Anterior cingulate cortex (tissue), 58 donors: ENCODE results near the gene ZNF598.
"Not testable (repeated sequence)": the region's sequence is repeated elsewhere in the genome, so short reads cannot be mapped to it uniquely, and the experiment has no call there.

Source experiments
- DNase-seq, 58 donors: peaks; one replicate each; lab custom pipeline; 2025; lab: John Stamatoyannopoulos, UW

ZNF598 gene

GRCh38 chr16:2040787-2041522, 31.3 kb upstream of the ZNF598 start:
- DNase-seq = no peak

- no peak for DNase-seq
Observed at GRCh38 chr16:2040041-2040786, 30.6 kb upstream of the ZNF598 start.

- DNase-seq = peak in 2 of 58 donors; percentile 11 to 14
Observed at GRCh38 chr16:2039274-2040031, 29.8 kb upstream of the ZNF598 start.

GRCh38 chr16:2038382-2039231, 29.0 kb upstream of the ZNF598 start:
- no peak for DNase-seq

- DNase-seq = no peak
Observed at GRCh38 chr16:2037647-2038381, 28.2 kb upstream of the ZNF598 start.

- no peak for DNase-seq
Observed at GRCh38 chr16:2037115-2037514, 27.5 kb upstream of the ZNF598 start.

GRCh38 chr16:2036200-2036966, 26.8 kb upstream of the ZNF598 start:
- DNase-seq = no peak

- peak in 4 of 58 donors; percentile 7 to 52 (median 28) for DNase-seq
Observed at GRCh38 chr16:2035431-2036199, 26.0 kb upstream of the ZNF598 start.

GRCh38 chr16:2034696-2035430, 25.2 kb upstream of the ZNF598 start:
- no peak for DNase-seq

GRCh38 chr16:2033909-2034695, 24.5 kb upstream of the ZNF598 start:
- not testable (repeated sequence) for DNase-seq

GRCh38 chr16:2033057-2033908, 23.7 kb upstream of the ZNF598 start:
- peak in 56 of 58 donors; percentile 41 to 96 (median 84) for DNase-seq

- peak in 30 of 58 donors; percentile 3 to 84 (median 46) for DNase-seq
Observed at GRCh38 chr16:2032285-2033056, 22.9 kb upstream of the ZNF598 start.

GRCh38 chr16:2031081-2031577, 21.5 kb upstream of the ZNF598 start:
- no peak for DNase-seq

GRCh38 chr16:2030036-2030435, 20.4 kb upstream of the ZNF598 start:
- no peak for DNase-seq
